NCI-H446 treated with DMSO at 0.1 percent for 48 hours (cell line): ENCODE results near the gene NCAM1.
"Not testable (repeated sequence)": the region's sequence is repeated elsewhere in the genome, so short reads cannot be mapped to it uniquely, and the experiment has no call there.

Experiments used
- DNase-seq: peaks from one replicate; lab custom pipeline; 2025; lab: John Stamatoyannopoulos, UW

NCAM1 gene

DNA sequence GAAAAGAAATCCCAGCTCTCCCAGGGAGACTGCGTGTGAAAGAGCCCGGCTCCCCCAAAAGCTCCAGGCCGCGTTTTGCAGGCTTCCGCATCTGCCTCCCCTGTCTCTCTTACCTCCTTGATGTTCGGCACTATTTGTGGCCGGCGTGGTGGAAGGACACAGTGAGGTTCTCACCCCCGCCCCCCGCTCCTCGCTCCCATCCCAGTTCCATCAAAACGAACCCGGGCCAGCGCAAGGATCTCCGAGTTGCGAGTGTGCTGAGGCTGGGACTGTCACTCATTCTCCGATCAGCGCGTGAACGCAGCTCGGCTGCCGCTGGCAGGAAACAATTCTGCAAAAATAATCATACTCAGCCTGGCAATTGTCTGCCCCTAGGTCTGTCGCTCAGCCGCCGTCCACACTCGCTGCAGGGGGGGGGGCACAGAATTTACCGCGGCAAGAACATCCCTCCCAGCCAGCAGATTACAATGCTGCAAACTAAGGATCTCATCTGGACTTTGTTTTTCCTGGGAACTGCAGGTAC, at the start of gene NCAM1:
Gene NCAM1 (plus strand): TSS at position 275 of the 523 bp plus-strand sequence.
- peak; percentile 98 for DNase-seq

DNA sequence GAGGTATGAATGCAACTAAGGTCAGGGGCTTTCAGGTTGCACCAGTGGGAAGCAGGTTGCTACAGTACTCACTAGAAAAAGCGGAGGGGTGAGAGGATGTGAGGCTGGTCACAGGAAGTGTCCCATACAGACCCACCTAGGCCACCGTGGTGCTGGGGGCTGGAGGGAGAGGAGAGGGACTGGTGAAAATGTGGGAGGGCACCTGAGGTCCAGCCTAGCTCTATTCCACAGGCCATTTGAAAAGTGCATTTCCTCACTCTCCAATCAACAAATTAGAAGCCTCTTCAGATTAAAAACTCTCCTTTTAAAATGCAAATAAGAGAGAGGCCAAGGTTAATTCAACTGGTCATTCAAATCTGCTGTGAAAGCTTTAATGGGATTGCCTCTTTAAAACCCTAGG, 38.6 kb upstream of the NCAM1 start:
- no peak for DNase-seq

DNA sequence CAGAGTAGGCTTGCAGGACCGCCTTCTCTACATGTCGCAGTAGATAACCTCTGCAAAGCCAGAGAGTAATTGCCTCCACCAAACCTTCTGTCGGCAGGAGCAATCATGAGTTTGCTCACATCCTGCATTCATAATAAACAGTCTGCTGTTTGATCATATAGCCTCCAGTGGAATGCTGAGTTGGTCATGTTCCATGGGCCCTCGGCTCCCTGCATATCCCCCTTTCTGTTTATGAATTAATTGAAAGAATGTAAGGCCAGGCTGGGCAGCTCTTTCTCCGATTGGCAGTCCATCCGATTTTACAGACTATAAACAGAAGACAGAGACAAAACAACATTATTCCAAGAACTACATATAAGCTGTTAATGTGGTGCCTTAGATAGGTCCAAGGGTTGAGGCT, 36.4 kb upstream of the NCAM1 start:
- DNase-seq, result not testable (repeated sequence)

- no peak for DNase-seq
Observed at GRCh38 chr11:112925516-112926310, 35.5 kb upstream of the NCAM1 start.

DNA sequence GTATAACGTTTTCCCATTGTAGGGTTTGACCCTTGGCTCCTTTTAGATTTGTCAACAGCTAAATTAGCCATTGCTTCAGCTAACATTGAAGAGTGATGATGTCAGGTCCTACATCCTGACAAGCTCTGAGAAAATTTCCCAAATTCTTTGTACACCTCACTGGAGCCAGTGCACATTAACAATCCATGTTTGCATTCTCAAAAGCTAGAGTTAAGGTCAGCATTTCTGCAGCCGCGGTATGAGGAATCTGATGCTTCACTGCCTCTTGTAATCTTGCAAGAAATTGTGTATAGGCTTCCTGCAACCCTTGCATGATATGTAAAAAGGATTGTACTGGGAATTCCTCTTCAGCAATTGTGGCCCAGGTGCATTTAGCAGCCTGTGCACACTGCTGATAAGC, 33.1 kb upstream of the NCAM1 start:
- no peak for DNase-seq

GRCh38 chr11:112929432-112929831, 31.8 kb upstream of the NCAM1 start:
- no peak for DNase-seq

DNA sequence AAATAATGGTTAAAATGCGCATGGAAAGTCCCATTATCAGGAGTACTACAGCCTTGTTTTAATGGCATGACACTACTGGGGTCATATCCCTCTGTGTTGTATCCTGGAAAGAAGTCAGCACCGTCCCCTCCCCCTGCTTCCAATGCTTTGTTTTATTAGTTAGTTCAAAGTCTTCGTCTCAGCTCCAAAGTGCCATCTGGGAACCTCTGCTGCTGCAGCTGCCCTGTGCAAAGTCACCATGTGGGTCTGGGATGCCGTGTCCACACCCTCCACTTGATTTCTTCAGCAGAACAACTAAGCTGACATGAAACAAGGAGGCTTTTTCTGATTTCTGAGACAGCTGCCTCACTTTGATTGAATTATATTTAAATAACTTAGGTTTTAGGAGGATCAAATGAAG, 29.5 kb upstream of the NCAM1 start:
- DNase-seq, result no peak

GRCh38 chr11:112932593-112932992, 28.6 kb upstream of the NCAM1 start:
- DNase-seq, result no peak

GRCh38 chr11:112933970-112934369, 27.2 kb upstream of the NCAM1 start:
- DNase-seq, result no peak

DNA sequence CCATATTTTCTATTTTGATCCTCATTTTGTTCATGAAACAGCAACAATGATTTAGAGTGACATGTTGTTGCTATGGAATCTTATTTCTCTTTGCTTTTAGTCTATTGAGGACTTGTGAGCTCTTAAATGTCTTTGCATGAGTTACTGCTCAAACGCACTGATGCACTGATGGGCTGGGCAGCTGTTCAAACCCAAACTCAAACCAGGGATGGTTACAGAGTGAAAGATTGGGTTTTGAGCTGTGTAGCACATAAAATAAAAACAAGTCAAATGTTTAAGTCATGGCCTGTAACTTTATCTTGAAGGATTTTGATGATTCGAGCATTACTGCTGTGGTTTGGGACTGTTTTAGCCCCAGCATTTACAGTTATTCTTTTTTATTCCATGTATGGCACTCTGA, 20.1 kb upstream of the NCAM1 start:
- DNase-seq, result peak; percentile 7

DNA sequence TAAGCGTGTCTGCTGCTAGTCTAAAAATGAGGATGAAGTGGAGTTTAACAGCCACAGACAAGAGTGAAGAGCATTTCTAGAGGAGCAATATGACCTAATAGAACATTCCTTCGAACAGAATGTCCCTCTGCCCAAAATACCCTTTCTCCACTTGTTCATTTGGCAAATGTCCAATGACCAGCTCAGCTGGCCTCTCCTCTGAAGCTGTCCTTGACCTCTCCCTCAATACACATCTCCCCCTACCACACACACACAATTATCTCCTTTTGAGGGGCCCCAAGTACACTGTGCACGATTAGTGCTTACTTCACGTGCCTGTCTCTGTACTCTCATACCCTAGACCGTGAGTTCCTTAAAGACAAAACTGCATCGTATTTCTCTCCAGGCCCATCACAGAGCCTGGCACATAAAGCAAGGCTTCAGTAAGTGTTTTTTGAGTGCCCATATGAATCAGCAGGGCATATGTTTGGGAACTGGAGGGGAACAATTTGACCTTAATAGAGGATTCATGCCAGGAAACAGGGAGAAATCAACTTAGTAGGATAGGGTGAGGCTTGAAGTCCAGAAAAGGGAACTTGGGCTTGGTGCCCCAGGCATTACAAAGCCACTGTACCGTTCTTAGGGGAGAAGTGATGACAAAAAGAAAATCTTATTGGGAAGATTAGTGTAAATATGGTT, 18.1 kb upstream of the NCAM1 start:
- DNase-seq, result peak; percentile 40

- no peak for DNase-seq
Observed at GRCh38 chr11:112946866-112947265, 14.4 kb upstream of the NCAM1 start.

DNA sequence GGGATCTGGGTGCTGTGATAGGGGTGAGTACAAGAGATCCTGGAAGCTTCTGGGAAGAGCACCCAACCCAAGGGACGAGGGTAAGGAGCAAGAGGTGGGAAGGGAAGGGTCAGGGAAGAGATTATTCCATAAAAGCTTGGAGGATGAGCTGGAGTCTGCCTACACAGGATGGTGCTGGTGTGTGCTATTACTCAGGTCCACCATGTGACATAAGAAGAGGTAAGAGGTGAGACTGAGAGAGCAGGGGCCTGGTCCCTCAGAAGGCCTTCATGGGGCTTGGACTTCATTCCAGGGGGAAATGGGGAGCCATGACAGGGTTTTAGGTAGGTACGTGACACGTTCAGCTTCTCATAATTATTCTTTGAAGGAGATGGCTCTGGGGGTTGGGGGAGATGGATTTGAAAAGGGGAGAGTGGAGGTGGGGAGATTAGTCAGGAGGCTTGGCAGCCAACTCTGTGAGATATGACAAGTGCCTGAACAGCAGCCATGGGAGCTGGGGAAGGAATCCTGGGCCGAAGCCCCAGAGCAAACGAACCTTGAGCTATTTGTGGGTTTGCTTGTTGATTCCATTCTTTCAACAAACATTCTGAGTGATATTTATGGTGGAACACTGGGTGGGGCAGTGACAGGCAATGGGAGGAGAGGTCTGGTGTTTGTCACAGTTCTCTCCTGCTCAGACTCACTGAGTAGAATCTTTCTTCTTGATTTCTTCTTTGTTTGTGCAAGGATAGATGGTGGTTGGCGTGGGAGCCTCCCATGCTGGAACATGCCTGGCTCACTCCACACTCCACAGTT, 11.2 kb upstream of the NCAM1 start:
- DNase-seq, result no peak

DNA sequence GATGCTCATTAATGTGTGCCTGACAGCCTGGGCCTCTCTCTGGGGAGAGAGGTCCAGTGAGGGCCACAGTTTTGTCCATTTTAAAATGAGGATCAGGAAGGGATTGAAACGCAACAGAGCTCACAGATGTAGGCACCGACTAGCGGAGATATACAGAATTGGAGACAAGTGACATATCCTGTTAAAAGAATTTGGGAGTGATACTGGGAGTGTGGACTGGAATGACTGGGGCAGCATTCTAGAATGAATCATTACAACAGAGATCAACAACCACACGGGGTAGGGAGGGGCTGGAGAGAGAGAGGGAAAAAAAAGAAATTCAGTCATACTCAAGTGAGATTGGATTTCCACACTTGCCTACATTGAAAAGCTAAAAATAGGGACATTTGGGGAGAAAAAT, 2.5 kb upstream of the NCAM1 start:
- no peak for DNase-seq

DNA sequence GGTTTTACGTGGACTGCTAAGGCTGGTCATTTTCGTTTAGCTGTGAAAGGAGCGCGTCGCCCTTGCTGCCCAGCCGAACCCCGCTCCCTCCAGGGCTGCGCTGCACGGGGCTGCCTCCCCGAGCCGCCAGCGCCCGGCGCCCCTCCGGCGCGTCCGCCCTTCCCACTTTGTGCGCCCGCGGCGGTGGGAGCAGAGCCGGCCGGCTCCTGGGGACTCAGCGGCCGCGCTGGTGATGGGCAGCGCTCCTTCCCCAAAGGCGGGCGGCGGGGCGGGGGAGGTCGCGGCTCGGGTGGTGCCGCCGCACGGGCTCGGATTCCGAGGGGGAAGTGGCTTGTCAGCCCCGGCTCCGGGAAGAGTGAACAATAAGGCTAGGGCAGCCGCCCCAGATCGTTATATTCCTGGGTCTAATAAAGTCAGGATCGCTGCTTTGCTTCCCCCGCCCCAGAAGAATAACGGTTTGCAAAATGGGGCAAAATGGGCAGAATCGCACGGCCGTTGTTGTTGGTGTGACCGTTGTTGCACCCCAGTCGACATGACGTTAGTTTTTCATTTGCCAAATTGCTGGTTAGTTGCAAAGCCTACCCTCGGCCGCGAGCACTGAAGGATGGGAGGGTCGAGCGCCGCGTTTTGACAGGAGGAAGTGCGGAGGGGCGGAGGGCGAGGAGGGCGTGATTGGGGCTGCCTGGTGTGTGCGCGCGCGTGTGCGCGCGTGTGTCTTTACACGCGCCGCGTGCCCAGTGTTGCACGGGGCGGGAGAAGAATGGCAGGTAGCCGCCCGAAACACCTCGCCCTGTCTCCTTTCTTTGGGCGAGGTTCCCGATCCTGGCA, 745 bp downstream of the NCAM1 start:
- DNase-seq, result peak; percentile 52

DNA sequence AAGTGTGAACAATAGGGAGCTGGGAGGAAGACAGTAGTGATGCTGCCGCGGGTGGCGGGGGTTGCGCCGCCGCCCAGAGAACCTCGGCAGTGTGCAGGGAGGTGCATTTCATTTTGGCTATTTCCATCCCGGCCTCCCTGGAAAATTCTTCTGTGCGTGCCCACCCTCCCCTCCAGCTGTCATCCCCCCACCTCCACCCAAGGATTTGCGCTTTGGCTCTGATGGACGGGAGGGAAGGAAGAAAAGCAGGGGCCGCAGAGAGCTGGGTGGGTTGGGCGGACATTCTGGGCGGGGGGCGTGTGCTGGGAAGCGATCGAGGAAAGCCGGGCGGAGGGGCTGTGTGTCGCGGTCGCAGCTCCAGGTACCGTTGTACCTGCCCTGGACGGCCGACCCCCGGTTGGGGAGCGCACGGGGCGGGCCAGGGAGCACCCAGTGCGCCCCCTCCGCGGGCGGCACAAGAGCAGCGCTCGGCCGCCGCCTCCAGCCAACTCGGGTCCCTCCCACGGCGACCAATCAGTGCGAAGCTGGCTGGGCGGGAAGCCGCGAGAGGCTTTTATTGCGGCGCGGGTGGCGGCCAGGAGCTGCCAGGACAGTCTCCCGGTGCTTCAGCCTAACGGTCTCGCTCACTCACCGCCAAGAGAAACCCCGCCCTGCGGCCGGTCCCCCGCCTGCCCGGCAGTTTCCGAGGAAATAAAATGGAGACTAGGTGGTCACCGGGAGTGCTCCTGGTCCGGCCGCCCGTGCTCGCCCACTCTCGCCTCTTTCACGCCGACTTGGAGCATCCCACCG, 1.6 kb downstream of the NCAM1 start:
- peak; percentile 89 for DNase-seq

- peak; percentile 39 for DNase-seq
Observed at GRCh38 chr11:112963368-112963955, 2.2 kb downstream of the NCAM1 start.

GRCh38 chr11:112965656-112966055, 4.4 kb downstream of the NCAM1 start:
- peak; percentile 36 for DNase-seq

DNA sequence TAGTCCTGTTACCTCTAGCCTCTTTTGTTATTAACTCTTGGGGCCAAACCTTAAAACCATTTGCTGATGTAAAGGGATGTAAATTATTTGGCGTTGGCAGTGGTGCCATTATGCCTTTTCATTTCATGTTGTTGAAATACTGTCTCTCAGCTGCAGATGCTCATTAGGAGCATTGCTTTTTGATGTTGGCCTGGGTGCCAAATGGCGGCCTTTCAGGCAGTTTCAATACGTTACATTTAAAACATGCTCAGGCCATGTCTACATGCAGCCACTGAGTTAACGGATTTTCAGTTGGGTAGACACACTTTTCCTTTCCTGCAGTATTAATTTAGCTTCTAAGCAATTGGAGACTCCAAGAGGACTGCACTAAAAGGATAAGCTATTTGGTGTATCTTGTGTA, 5.3 kb downstream of the NCAM1 start:
- DNase-seq, result peak; percentile 54

GRCh38 chr11:112967082-112967481, 5.9 kb downstream of the NCAM1 start:
- no peak for DNase-seq
